ENCODE results near the gene BCAS3.
"Not testable (repeated sequence)": the region's sequence is repeated elsewhere in the genome, so short reads cannot be mapped to it uniquely, and the experiment has no call there.

BCAS3 gene

DNA sequence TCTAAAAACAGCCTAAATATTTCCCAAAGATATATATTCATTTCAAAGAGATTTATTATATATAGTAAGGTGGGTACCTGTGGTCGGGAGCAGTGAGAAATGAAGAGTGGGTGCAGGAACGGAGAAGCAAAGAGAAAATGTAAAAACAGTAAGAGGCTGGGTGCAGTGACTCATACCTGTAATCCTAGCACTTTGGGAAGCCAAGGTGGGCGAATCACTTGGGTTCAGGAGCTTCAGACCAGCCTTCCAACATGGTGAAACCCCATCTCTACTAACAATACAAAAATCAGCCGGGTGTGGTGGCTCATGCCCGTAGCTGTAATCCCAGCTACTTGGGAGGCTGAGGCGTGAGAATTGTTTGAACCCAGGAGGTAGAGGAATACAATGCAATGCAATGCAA is 257.1 kb downstream of the BCAS3 start:
- TF ChIP-seq, protein P1, sequence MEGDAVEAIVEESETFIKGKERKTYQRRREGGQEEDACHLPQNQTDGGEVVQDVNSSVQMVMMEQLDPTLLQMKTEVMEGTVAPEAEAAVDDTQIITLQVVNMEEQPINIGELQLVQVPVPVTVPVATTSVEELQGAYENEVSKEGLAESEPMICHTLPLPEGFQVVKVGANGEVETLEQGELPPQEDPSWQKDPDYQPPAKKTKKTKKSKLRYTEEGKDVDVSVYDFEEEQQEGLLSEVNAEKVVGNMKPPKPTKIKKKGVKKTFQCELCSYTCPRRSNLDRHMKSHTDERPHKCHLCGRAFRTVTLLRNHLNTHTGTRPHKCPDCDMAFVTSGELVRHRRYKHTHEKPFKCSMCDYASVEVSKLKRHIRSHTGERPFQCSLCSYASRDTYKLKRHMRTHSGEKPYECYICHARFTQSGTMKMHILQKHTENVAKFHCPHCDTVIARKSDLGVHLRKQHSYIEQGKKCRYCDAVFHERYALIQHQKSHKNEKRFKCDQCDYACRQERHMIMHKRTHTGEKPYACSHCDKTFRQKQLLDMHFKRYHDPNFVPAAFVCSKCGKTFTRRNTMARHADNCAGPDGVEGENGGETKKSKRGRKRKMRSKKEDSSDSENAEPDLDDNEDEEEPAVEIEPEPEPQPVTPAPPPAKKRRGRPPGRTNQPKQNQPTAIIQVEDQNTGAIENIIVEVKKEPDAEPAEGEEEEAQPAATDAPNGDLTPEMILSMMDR (IDR thresholded peaks at IDR 0.05; ENCODE audit: low read length, missing control alignments): no peak
- DNase-seq (ENCODE audit: low read depth): no peak
- no peak overlapping the region for H3K4me3 ChIP-seq (replicated peaks; ENCODE audit: low read depth, low read length)

DNA sequence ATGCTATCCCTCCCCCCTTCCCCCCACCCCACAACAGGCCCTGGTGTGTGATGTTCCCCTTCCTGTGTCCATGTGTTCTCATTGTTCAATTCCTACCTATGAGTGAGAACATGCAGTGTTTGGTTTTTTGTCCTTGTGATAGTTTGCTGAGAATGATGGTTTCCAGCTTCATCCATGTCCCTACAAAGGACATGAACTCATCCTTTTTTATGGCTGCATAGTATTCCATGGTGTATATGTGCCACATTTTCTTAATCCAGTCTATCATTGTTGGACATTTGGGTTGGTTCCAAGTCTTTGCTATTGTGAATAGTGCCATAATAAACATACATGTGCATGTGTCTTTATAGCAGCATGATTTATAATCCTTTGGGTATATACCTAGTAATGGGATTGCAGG is 258.3 kb downstream of the BCAS3 start:
- DNase-seq (ENCODE audit: low read depth); H3K4me3 ChIP-seq (replicated peaks; ENCODE audit: low read depth, low read length): not testable (repeated sequence)

DNA sequence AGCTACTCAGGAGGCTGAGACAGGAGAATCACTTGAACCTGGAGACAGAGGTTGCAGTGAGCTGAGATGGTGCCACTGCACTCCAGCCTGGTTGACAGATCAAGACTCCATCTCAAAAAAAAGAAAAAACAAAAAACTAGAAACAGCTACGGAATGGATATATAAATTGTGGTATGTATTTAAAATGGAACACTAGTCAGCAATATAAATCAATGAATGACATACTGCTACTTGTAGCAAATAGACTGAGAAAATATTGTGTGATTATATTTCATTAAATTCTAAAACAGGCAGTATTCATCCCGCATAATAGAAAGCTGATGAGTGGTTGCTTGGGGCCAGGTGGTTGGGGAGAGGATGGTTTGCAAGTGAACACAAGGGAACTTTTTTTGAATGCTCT is 261.7 kb downstream of the BCAS3 start:
- no peak overlapping the region for H3K4me3 ChIP-seq (replicated peaks; ENCODE audit: low read depth, low read length)
- DNase-seq (ENCODE audit: low read depth): no peak
- TF ChIP-seq, protein P1 (IDR thresholded peaks at IDR 0.05; ENCODE audit: low read length, missing control alignments): no peak

DNA sequence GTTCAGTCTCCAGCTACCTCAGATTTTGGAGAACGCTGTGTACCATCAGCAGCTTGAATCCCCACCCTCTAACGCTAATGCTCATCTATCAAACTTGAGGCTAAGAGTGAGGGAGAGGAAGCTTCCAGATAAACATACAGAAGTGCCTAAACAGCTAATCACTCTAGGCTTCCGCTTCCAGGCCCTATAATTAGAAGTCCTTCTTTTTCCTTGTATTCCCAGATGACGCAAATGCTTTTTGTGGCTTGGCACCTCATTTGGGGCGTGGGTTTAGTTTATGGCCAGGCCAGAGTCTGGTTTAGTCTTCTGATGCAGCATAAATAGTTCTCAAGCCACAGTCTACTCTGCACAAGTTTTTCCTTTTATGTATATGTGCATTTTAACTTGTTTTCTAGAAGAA is 263.4 kb downstream of the BCAS3 start:
- peak; percentile 92 for DNase-seq (ENCODE audit: low read depth)
- TF ChIP-seq, protein P1 (IDR thresholded peaks at IDR 0.05; ENCODE audit: low read length, missing control alignments): no peak
- no peak overlapping the region for H3K4me3 ChIP-seq (replicated peaks; ENCODE audit: low read depth, low read length)

DNA sequence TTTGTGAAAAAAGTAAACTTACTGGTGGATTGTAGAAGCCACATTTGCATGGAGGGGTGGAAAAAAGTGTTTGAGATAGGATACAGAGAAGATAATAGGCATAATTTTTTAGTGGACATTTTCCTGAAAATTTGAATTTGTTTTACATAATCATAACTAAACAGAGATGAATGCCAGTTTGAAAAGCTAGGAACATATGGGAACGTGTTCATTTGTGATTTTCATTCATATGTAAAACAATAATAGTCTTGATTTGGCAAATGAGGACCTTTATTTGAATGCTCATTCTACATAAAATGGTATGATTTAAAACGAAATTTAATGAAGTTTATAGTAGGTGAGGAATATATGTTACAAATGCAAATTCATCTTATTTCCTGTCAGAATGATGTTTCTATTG is 263.9 kb downstream of the BCAS3 start:
- no peak overlapping the region for H3K4me3 ChIP-seq (replicated peaks; ENCODE audit: low read depth, low read length)
- no peak for DNase-seq (ENCODE audit: low read depth)
- TF ChIP-seq, protein P1 (IDR thresholded peaks at IDR 0.05; ENCODE audit: low read length, missing control alignments): no peak

DNA sequence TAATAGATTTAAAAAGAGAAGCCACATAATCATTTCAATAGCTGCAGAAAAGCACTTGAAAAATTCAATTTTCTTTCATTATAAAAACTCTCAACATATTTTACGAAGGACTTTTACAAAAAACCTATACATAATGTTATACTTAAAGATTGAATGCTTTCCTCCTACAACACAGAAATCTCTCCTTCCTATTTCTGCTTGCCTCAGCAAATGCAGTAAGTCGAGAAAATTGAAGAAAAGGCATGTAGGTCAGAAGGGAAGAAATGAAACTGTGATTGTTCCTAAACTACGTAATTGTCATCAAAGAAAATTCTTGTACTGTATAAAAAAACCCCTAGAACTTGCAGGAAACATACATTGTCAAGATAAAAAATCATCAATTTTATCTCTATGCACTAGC is 267.1 kb downstream of the BCAS3 start:
- TF ChIP-seq, protein P1 (IDR thresholded peaks at IDR 0.05; ENCODE audit: low read length, missing control alignments): no peak
- no peak overlapping the region for H3K4me3 ChIP-seq (replicated peaks; ENCODE audit: low read depth, low read length)
- no peak for DNase-seq (ENCODE audit: low read depth)

DNA sequence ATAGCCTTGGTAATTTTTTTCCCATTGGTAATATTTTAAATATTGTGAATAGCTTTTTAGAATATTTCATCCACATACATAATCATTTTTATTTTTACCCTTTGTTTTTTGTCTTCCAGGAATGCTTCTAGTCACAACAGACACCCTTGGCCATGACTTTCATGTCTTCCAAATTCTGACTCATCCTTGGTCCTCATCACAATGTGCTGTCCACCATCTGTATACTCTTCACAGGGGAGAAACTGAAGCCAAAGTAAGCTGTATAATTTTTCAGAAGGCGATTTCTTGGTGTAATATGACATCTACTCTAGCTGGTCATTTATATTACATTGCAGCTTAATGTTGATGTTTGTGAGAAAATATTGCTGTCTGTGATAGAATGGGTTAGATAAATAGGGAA is 269.4 kb downstream of the BCAS3 start:
- TF ChIP-seq, protein P1 (IDR thresholded peaks at IDR 0.05; ENCODE audit: low read length, missing control alignments): no peak
- peak; percentile 11 for DNase-seq (ENCODE audit: low read depth)

DNA sequence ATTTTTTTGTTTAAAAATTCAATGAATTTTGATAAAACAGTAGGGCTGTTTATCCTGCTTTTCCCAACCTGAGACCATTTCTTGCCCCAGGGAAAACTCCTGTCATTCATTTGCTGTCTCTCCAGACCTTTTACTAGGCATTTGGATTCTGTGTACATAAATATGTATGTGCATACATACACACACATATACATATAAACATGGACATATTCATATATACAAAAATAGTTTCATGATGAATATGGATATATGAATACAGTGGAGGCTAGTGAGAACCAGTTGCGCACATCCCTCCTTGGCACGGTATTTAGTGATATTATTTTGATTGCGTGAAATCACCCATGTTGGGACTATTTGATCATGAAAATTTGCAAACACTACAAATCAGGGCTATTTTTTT is 269.9 kb downstream of the BCAS3 start:
- TF ChIP-seq, protein P1 (IDR thresholded peaks at IDR 0.05; ENCODE audit: low read length, missing control alignments): no peak
- DNase-seq (ENCODE audit: low read depth): no peak
- H3K4me3 ChIP-seq (replicated peaks; ENCODE audit: low read depth, low read length): no peak overlapping the region

More for the DNA sequence above, 269.4 kb downstream of the BCAS3 start:
- H3K4me3 ChIP-seq (replicated peaks; ENCODE audit: low read depth, low read length): no peak overlapping the region
